OCI-LY3 (cell line): ENCODE data around the gene FBXW4.

Experiments
- H2AFZ ChIP-seq: fragments of 200-600, 300-600 bp; shearing (Covaris generic); 2 replicates; pipeline ENCODE4 v1.6.0; 2014; ENCODE audit warnings: antibody characterized with exemption, low read depth, low read length
- H3K27ac ChIP-seq: fragments of 200-600, 300-600 bp; sonication (generic); 2 replicates; pipeline ENCODE4 v1.5.1; 2014; ENCODE audit warnings: mild to moderate bottlenecking, low read length, moderate library complexity, mixed read lengths
- H3K27me3 ChIP-seq: fragments of 200-600, 300-600 bp; sonication (generic); 2 replicates; pipeline ENCODE4 v1.6.1; 2014; ENCODE audit warnings: low read depth, low read length, mixed read lengths
- H3K36me3 ChIP-seq: fragments of 200-600, 300-600 bp; sonication (generic); replicated peaks from 2 replicates; pipeline ENCODE3; 2014; ENCODE audit warnings: low read depth, low read length, mixed read lengths
- H3K4me1 ChIP-seq: fragments of 300-600, 200-600 bp; sonication (generic); 2 replicates; pipeline ENCODE4 v1.6.1; 2014; ENCODE audit warnings: low read length, mixed read lengths
- H3K4me2 ChIP-seq: fragments of 200-600, 300-600 bp; sonication (generic); 2 replicates; pipeline ENCODE4 v1.6.1; 2014; ENCODE audit warnings: low read length, mixed read lengths
- H3K4me3 ChIP-seq: fragments of 300-600, 200-600 bp; sonication (generic); 2 replicates; pipeline ENCODE4 v1.5.1; 2014; ENCODE audit warnings: antibody characterized with exemption, mild to moderate bottlenecking, low read length, moderate library complexity
- H3K79me2 ChIP-seq: fragments of 300-600, 200-600 bp; shearing (Covaris generic); 2 replicates; pipeline ENCODE4 v1.6.1; 2014; ENCODE audit warnings: mild to moderate bottlenecking, low read length, mixed read lengths
- H3K9ac ChIP-seq: fragments of 300-600, 200-600 bp; shearing (Covaris generic); 2 replicates; pipeline ENCODE4 v1.6.0; 2014; ENCODE audit warnings: mild to moderate bottlenecking, low read length, moderate library complexity
- H3K9me3 ChIP-seq: fragments of 200-600, 300-600 bp; shearing (Covaris generic); 2 replicates; pipeline ENCODE4 v1.6.1; 2014; ENCODE audit warnings: low read length, mixed read lengths; ENCODE audit not compliant: insufficient read depth
- H4K20me1 ChIP-seq: fragments of 200-600, 300-600 bp; sonication (generic); 2 replicates; pipeline ENCODE4 v1.6.1; 2016; ENCODE audit warnings: low read length, mixed read lengths; ENCODE audit not compliant: insufficient read depth
- EZH2phosphoT487 ChIP-seq: fragments of 200-600 bp; shearing (Covaris generic); IDR thresholded peaks from 2 replicates; pipeline ENCODE4 v1.6.1; 2018; ENCODE audit warnings: antibody characterized with exemption, mixed run types, low read depth
- TF ChIP-seq, protein P1 (sequence below): fragments of 200-600, 300-600 bp; sonication (generic); IDR thresholded peaks from 2 replicates; pipeline ENCODE4 v1.5.1; 2014; ENCODE audit warnings: antibody characterized with exemption, low read length, low read depth

The FBXW4 gene

DNA sequence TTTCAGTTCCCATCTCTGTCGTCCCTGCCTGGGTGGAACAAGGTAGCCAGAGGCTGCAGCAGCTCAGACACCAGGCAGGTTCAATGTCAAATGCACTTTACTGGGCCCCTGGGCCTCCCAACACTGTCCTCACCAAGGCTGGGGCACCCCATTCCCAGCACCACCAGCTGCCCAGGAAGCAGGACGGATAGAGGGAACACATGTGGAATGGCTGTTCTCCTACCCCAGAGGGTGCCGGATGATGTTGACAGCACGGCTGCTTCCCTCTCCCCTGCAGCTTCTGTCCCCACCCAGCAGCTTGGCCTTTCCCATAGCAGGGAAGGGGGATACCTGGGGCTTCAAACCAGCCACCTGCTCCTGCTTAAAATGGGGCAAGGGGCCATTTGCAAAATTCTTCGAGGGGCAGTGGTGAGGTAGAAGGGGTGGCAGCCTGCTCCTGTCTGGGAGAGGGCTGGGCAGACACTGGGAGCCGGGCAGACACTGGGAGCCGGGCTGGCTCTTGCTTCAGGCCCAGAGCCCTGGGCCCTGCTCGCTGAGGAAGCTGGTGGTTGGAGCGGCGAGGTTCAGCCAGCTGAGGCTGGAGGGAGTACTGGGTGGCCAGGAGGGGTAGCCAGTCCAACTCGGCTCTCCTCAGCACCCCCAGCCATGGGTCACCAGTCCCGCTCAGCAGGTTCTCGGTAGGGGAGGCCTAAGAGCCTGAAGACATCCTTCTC lies 116.0 kb downstream of the FBXW4 start:
- Histone ChIP-seq H3K4me1 (no peaks in the 10 kb centered on the region), H3K27me3 (no peaks in the 10 kb centered on the region), H3K27ac (no peak overlapping the region), H3K79me2 (no peaks in the 10 kb centered on the region), H3K9ac (no peak overlapping the region), H4K20me1 (no peaks in the 10 kb centered on the region), H3K36me3 (no peaks in the 10 kb centered on the region), H2AFZ (no peak overlapping the region), H3K4me3 (no peak overlapping the region), H3K9me3 (no peaks in the 10 kb centered on the region), H3K4me2 (no peak overlapping the region)
- TF ChIP-seq, protein P1, sequence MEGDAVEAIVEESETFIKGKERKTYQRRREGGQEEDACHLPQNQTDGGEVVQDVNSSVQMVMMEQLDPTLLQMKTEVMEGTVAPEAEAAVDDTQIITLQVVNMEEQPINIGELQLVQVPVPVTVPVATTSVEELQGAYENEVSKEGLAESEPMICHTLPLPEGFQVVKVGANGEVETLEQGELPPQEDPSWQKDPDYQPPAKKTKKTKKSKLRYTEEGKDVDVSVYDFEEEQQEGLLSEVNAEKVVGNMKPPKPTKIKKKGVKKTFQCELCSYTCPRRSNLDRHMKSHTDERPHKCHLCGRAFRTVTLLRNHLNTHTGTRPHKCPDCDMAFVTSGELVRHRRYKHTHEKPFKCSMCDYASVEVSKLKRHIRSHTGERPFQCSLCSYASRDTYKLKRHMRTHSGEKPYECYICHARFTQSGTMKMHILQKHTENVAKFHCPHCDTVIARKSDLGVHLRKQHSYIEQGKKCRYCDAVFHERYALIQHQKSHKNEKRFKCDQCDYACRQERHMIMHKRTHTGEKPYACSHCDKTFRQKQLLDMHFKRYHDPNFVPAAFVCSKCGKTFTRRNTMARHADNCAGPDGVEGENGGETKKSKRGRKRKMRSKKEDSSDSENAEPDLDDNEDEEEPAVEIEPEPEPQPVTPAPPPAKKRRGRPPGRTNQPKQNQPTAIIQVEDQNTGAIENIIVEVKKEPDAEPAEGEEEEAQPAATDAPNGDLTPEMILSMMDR: no peak
- TF ChIP-seq EZH2phosphoT487: no peak

DNA sequence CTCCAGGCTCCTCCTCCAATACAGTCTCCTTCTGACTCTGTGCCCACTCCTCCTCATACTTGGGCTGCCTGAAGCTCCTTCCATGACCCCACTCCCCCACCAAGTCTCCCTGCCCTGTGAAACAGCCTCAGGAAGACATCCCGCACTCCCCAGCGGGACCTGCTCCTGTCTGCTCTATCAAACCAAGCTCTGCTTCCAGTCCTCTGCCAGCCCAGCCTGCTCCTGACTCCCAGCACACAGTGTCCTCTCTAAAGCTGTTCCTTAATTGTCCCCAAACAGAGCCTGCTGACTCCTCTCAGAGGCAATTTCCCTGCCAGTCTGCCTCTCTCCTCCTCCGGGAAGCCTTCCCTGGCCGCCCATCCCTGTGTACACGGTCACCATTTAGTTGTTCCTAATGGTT lies 116.8 kb downstream of the FBXW4 start:
- H3K36me3 ChIP-seq: no peaks in the 10 kb centered on the region
- no peaks in the 10 kb centered on the region for H3K9me3 ChIP-seq
- H3K79me2 ChIP-seq: no peaks in the 10 kb centered on the region
- no peak overlapping the region for H2AFZ ChIP-seq
- H3K4me2 ChIP-seq: no peak overlapping the region
- no peak overlapping the region for H3K4me3 ChIP-seq
- H4K20me1 ChIP-seq: no peaks in the 10 kb centered on the region
- TF ChIP-seq, protein P1: no peak
- TF ChIP-seq EZH2phosphoT487: no peak
- no peaks in the 10 kb centered on the region for H3K4me1 ChIP-seq
- no peak overlapping the region for H3K27ac ChIP-seq
- H3K27me3 ChIP-seq: no peaks in the 10 kb centered on the region
- no peak overlapping the region for H3K9ac ChIP-seq

DNA sequence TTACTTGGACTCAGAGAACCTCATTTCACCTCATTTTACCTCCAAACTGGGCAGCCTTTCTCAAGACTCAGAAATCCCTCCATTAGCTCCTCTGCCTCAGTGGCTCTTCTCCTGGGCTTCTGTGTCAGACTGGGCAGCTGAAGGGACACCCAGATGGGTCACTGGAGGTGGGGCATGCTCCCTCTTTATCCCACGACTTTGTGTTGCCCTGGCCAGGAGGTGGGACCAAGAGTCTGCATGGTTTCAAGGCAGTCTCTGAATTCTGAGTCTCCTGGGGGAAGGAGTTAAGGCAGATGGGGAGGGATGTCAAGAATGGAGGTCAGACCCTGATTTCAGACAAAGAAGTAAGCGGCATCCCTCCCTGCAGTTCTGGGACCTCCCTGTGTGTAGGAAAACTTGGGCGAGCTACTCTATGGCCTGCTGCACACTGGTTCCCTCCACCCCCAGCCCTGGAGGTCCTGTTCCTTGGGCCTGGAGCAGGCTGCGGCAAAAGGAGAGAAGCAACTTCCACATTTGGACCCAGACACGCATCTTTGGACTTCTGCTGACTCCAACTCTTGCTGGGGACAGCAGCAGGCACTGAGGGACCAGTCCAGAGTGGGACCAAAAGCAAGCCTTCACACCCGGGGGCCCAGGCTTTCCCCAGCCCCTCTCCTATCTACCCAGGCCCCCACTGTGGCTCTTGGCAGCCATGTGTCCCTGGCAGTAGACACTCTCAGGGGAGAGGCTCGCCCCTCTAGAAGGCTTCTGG lies 117.7 kb downstream of the FBXW4 start:
- Histone ChIP-seq H3K4me1 (no peaks in the 10 kb centered on the region), H3K9me3 (no peaks in the 10 kb centered on the region), H3K27me3 (no peaks in the 10 kb centered on the region), H3K4me3 (no peak overlapping the region), H3K27ac (no peak overlapping the region), H4K20me1 (no peaks in the 10 kb centered on the region), H3K9ac (no peak overlapping the region), H3K4me2 (no peak overlapping the region), H2AFZ (no peak overlapping the region), H3K79me2 (no peaks in the 10 kb centered on the region), H3K36me3 (no peaks in the 10 kb centered on the region)
- TF ChIP-seq EZH2phosphoT487: no peak
- TF ChIP-seq, protein P1: no peak

DNA sequence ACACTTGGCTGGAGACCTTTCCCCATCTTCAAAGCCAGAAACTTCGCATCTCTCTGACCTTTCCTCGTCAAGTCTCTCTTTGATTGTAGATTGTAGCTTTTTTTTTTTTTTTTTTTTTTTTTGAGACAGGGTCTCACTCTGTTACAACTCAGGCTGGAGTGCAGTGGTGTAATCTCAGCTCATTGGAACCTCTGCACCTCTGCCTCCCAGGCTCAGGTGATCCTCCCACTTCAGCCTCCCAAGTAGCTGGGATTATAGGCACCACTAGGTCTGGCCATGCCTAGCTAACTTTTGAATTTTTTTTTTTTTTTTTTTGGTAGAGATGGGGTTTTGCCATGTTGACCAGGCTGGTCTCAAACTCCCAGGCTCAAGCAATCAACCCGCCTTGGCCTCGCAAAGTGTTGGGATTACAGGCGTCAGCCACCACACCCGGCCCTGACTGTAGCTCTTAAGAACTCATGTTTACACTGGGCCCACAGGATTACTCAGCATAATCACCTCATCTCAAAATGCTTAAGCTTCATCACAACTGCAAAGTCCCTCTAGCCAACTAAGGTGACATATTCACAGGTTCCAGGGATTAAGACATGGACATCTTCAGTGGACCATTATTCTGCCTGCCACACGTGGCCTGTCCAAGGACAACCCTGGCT lies 118.6 kb downstream of the FBXW4 start:
- Histone ChIP-seq H4K20me1 (no peaks in the 10 kb centered on the region), H3K9ac (no peak overlapping the region), H3K36me3 (no peaks in the 10 kb centered on the region), H3K27ac (no peak overlapping the region), H2AFZ (no peak overlapping the region), H3K79me2 (no peaks in the 10 kb centered on the region), H3K4me3 (no peak overlapping the region), H3K4me2 (no peak overlapping the region), H3K9me3 (no peaks in the 10 kb centered on the region), H3K4me1 (no peaks in the 10 kb centered on the region), H3K27me3 (no peaks in the 10 kb centered on the region)
- TF ChIP-seq, protein P1: no peak
- TF ChIP-seq EZH2phosphoT487: no peak
